Activated naive CD4-positive, alpha-beta T cell treated with anti-CD3 and anti-CD28 coated beads, Interleukin-2, amount 50 U/mL, for 24 hours (primary cell): ENCODE measurements around the gene ANKRD30A.
"Not testable (repeated sequence)": the region's sequence is repeated elsewhere in the genome, so short reads cannot be mapped to it uniquely, and the experiment has no call there.

Source experiments
- H3K27ac Mint-ChIP-seq: one replicate; pipeline ENCODE4 v1.8.0; 2021; ENCODE audit warnings: mild to moderate bottlenecking, mixed read lengths
- H3K27me3 Mint-ChIP-seq: one replicate; pipeline ENCODE4 v1.8.0; 2021; ENCODE audit warnings: mixed read lengths
- H3K36me3 Mint-ChIP-seq: one replicate; pipeline ENCODE4 v1.8.0; 2021; ENCODE audit warnings: mixed read lengths
- H3K4me1 Mint-ChIP-seq: one replicate; pipeline ENCODE4 v1.8.0; 2021; ENCODE audit warnings: mixed read lengths
- H3K4me3 Mint-ChIP-seq: one replicate; pipeline ENCODE4 v1.8.0; 2021; ENCODE audit warnings: mild to moderate bottlenecking, mixed read lengths
- H3K9me3 Mint-ChIP-seq: one replicate; pipeline ENCODE4 v1.8.0; 2021; ENCODE audit warnings: mixed read lengths

Gene ANKRD30A

GRCh38 chr10:37225163-37225562 is 99.8 kb downstream of the ANKRD30A start:
- Mint-ChIP-seq H3K27ac (no peak overlapping the region), H3K27me3 (no peaks in the 10 kb centered on the region), H3K4me1 (no peaks in the 10 kb centered on the region), H3K9me3 (peaks cover 10% of the 10 kb centered on the region), H3K4me3 (no peak overlapping the region), H3K36me3 (no peaks in the 10 kb centered on the region)

- no peak overlapping the region for H3K27ac Mint-ChIP-seq
- no peak overlapping the region for H3K4me3 Mint-ChIP-seq
- no peaks in the 10 kb centered on the region for H3K27me3 Mint-ChIP-seq
- no peaks in the 10 kb centered on the region for H3K36me3 Mint-ChIP-seq
- peaks cover 10% of the 10 kb centered on the region for H3K9me3 Mint-ChIP-seq
- no peaks in the 10 kb centered on the region for H3K4me1 Mint-ChIP-seq
Observed at GRCh38 chr10:37226524-37226923, 101.1 kb downstream of the ANKRD30A start.

DNA sequence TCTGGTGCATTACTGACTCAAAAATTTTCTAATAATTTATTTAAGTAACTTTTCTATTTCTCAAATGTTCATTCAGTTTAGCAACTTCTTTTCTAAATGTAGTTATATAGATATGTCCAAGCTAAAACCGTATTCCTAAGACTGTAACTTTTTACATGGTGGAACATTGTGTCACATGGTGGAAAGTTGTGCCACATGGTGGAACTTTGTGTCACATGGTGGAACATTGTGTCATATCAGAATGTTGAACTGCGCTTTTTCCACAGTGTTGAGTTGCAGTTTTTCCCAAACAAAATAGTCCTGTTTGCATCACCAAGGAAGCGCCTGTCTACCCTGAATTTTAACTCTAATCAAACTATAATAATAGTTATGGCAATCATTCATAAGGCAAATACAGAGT is 109.3 kb downstream of the ANKRD30A start:
- Mint-ChIP-seq H3K4me1 (no peaks in the 10 kb centered on the region), H3K9me3 (peaks cover 4% of the 10 kb centered on the region), H3K36me3 (no peaks in the 10 kb centered on the region), H3K4me3 (no peak overlapping the region), H3K27me3 (no peaks in the 10 kb centered on the region), H3K27ac (no peak overlapping the region)

DNA sequence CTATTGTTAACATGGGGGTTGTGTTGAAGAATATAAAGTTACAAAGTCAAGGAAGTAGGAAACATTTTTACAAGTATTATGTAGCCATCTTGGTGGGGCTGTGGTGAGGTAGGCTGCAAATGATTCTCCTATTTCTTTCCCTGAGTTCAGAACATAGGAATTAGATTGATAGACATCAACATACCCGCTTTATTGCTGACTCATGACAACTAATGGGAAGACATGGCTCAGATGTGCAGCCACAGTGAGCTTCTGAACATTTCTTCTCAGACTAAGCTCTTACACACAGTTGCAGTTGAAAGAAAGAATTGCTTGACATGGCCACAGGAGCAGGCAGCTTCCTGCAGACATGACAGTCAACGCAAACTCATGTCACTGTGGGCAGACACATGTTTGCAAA is 110.7 kb downstream of the ANKRD30A start:
- no peaks in the 10 kb centered on the region for H3K36me3 Mint-ChIP-seq
- no peak overlapping the region for H3K4me3 Mint-ChIP-seq
- H3K27me3 Mint-ChIP-seq, result no peaks in the 10 kb centered on the region
- no peaks in the 10 kb centered on the region for H3K4me1 Mint-ChIP-seq
- H3K27ac Mint-ChIP-seq, result no peak overlapping the region
- H3K9me3 Mint-ChIP-seq, result peaks cover 12% of the 10 kb centered on the region

- Mint-ChIP-seq H3K36me3 (no peaks in the 10 kb centered on the region), H3K4me1 (no peaks in the 10 kb centered on the region), H3K9me3 (peaks cover 13% of the 10 kb centered on the region), H3K4me3 (no peak overlapping the region), H3K27ac (no peak overlapping the region), H3K27me3 (no peaks in the 10 kb centered on the region)
Observed at GRCh38 chr10:37240223-37240622, 114.8 kb downstream of the ANKRD30A start.

DNA sequence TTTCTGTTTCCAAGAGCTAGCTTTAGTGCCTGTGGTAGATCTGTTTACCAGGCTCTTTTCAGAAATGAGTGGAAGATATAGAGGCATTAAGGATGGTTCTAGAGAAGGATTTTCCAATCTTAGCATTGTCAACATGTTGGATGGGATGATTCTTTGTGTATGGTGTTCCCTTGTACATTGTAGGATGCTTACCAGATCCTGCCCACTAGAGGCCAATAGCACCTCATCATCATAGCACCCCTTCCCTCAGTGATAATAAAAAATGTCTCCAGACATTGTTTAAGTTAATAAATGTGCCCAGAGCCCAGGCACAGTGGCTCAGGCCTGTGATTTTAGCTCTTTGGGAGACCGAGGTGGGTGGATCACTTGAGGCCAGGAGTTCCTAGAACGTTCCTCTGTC is 121.2 kb downstream of the ANKRD30A start:
- no peaks in the 10 kb centered on the region for H3K4me1 Mint-ChIP-seq
- no peak overlapping the region for H3K27ac Mint-ChIP-seq
- no peaks in the 10 kb centered on the region for H3K27me3 Mint-ChIP-seq
- H3K36me3 Mint-ChIP-seq, result no peaks in the 10 kb centered on the region
- H3K9me3 Mint-ChIP-seq, result peaks cover 5% of the 10 kb centered on the region
- H3K4me3 Mint-ChIP-seq, result no peak overlapping the region

GRCh38 chr10:37255837-37256236 is 130.4 kb downstream of the ANKRD30A start:
- not testable (repeated sequence) for H3K27ac Mint-ChIP-seq, H3K9me3 Mint-ChIP-seq, H3K27me3 Mint-ChIP-seq, H3K4me3 Mint-ChIP-seq, H3K36me3 Mint-ChIP-seq, H3K4me1 Mint-ChIP-seq

DNA sequence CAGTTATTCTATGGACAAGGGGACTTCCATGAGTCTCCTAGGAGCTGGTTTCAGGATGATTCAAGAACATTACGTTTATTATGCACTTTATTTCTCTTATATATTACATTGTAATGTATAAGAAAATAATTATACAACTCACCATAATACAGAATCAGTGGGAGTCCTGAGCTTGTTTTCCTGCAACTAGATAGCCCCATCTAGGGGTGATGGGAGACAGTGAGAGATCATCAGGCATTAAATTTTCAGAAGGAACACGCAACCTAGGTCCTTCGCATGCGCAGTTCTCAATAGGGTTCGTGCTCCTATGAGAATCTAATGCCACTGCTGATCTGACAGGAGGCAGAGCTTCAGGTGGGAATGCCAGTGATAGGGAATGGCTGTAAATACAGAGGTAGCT is 137.9 kb downstream of the ANKRD30A start:
- Mint-ChIP-seq H3K9me3 (peaks cover 5% of the 10 kb centered on the region), H3K4me3 (no peak overlapping the region), H3K36me3 (no peaks in the 10 kb centered on the region), H3K27ac (no peak overlapping the region), H3K27me3 (no peaks in the 10 kb centered on the region), H3K4me1 (no peaks in the 10 kb centered on the region)

- Mint-ChIP-seq H3K4me1 (no peaks in the 10 kb centered on the region), H3K4me3 (no peak overlapping the region), H3K27me3 (no peaks in the 10 kb centered on the region), H3K27ac (no peak overlapping the region), H3K36me3 (no peaks in the 10 kb centered on the region), H3K9me3 (no peaks in the 10 kb centered on the region)
Observed at GRCh38 chr10:37268266-37268665, 142.9 kb downstream of the ANKRD30A start.

DNA sequence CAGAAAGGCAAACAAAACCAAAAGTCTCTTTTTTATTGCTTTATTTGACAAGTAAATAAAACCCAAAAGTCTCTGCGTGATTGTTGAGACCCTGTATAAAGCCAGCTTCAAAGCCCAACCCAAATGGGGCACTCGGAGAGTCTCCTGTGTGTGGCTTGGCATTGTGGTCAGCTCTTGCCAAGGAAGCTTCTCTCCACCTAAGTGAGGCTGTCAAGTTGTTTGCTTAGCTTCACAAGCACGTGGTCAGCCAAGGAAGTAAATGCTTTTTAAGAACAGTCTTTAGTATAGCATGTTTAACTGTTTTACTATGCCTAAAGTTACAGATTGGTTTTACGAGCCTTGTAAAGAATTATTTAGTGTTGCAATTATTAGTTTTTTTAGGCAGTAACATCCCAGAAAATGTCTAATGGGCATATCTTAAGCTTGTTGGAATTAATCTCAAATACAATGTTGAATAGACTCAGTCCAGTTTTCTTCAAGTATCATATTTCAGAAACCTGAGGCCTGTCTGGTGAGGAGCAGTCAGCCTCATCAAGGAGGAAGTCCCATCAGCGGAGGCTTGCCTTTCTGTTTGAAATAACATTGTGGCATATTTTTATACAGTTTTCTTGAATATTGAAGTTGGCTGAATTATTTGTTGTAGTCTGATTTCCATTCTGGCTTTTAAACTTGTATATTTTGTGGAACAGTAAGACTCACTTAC is 144.3 kb downstream of the ANKRD30A start:
- Mint-ChIP-seq H3K36me3 (no peaks in the 10 kb centered on the region), H3K4me3 (no peak overlapping the region), H3K27ac (no peak overlapping the region), H3K9me3 (no peaks in the 10 kb centered on the region), H3K4me1 (no peaks in the 10 kb centered on the region), H3K27me3 (no peaks in the 10 kb centered on the region)

DNA sequence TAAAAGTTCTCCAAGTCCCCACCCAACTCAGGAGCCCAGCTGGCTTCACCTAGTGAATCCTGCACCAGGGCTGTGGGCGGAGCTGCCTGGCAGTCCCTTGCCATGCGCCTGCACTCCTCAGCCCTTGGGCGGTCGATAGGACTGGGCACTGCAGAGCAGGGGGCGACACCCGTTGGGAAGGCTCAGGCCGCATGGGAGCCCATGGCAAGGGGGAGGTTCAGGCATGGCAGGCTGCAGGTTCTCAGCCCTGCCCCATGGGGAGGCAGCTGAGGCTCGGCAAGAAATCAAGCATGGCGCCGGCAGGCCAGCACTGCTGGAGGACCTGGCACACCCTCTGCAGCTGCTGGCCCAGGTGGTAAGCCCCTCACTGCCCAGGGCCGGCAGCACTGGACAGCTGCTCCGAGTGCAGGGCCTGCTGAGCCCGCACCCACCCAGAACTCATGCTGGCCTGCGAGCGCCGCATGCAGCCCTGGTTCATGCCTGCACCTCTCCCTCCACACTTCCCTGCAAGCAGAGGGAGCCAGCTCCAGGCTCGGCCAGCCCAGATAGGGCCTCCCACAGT is 149.9 kb downstream of the ANKRD30A start:
- Mint-ChIP-seq H3K36me3 (no peaks in the 10 kb centered on the region), H3K27ac (no peak overlapping the region), H3K4me3 (no peak overlapping the region), H3K27me3 (no peaks in the 10 kb centered on the region), H3K9me3 (peaks cover 13% of the 10 kb centered on the region), H3K4me1 (no peaks in the 10 kb centered on the region)

GRCh38 chr10:37285063-37285462 is 159.7 kb downstream of the ANKRD30A start:
- no peaks in the 10 kb centered on the region for H3K4me1 Mint-ChIP-seq
- H3K36me3 Mint-ChIP-seq, result no peaks in the 10 kb centered on the region
- H3K27ac Mint-ChIP-seq, result no peak overlapping the region
- peaks cover 16% of the 10 kb centered on the region for H3K9me3 Mint-ChIP-seq
- no peak overlapping the region for H3K4me3 Mint-ChIP-seq
- no peaks in the 10 kb centered on the region for H3K27me3 Mint-ChIP-seq

DNA sequence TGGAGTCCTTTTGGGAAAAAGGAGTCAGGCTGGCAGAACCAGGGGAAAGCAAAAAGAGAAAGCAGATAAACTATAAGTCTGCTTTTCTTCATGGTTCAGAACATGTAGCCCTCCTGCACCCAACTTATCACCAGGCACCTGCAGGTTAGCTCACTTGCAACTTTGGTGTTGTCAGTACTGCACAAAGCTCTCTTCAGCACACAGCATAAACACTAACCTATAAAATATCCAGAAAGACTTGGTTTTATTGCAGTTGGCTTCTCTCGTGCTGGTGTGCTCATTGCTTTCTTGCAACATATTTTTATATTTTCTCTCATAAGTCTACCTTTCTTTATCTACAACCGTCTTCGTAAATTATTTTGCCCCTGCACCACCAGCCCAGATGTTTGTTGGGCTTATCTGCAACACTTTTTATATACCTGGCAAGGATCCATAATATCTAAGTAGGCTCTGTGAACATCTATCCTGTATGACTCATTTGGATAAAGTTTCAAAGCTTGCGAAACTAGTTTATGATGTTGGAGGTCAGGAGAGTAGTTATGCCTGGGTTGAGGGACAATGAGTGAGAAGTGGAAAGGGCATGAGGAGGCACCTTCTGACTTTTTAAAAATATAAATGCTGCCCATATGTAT is 164.6 kb downstream of the ANKRD30A start:
- no peaks in the 10 kb centered on the region for H3K36me3 Mint-ChIP-seq
- no peak overlapping the region for H3K27ac Mint-ChIP-seq
- no peaks in the 10 kb centered on the region for H3K4me1 Mint-ChIP-seq

GRCh38 chr10:37301271-37301670 is 175.9 kb downstream of the ANKRD30A start:
- Mint-ChIP-seq H3K27me3 (no peaks in the 10 kb centered on the region), H3K4me1 (no peaks in the 10 kb centered on the region), H3K36me3 (no peaks in the 10 kb centered on the region), H3K9me3 (peaks cover 14% of the 10 kb centered on the region), H3K27ac (no peak overlapping the region), H3K4me3 (no peak overlapping the region)

More for the DNA sequence above, 164.6 kb downstream of the ANKRD30A start:
- peaks cover 21% of the 10 kb centered on the region for H3K9me3 Mint-ChIP-seq
- no peaks in the 10 kb centered on the region for H3K27me3 Mint-ChIP-seq
- no peak overlapping the region for H3K4me3 Mint-ChIP-seq

DNA sequence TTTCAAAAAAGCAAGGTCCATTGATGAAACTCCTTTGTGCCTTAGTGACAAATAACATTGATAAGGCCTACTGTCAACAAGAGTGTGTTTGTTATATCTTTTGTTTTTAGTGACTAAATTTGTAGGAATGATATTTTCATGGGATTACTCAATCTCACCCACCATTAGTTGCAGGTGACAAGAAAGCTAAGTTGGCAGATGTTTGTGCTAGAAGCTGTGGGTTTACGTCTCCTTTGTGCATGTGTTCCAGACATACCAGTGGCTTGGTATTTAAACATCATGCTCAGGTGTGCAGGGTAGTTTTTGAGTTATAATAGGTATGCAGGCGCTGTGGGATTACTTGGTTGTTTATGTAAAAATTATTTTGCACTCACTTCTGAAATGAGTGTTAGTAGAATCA is 178.6 kb downstream of the ANKRD30A start:
- Mint-ChIP-seq H3K27ac (no peak overlapping the region), H3K27me3 (no peaks in the 10 kb centered on the region), H3K4me1 (no peaks in the 10 kb centered on the region), H3K36me3 (no peaks in the 10 kb centered on the region), H3K9me3 (peaks cover 9% of the 10 kb centered on the region), H3K4me3 (no peak overlapping the region)

- Mint-ChIP-seq H3K27ac (no peak overlapping the region), H3K36me3 (no peaks in the 10 kb centered on the region), H3K4me3 (no peak overlapping the region), H3K4me1 (no peaks in the 10 kb centered on the region), H3K27me3 (no peaks in the 10 kb centered on the region), H3K9me3 (no peaks in the 10 kb centered on the region)
Observed at GRCh38 chr10:37314350-37314749, 189.0 kb downstream of the ANKRD30A start.
